Measurements from ENCODE around the gene HMOX1.
"Not testable (repeated sequence)": the region's sequence is repeated elsewhere in the genome, so short reads cannot be mapped to it uniquely, and the experiment has no call there.

The HMOX1 gene

GRCh38 chr22:35434061-35434710, 53.3 kb downstream of the HMOX1 start:
- DNase-seq (ENCODE audit: low read depth in 2 of 2): no peak

- no peak for DNase-seq (ENCODE audit: low read depth in 2 of 2)
These were observed 54.4 kb downstream of the HMOX1 start for GRCh38 chr22:35435201-35435740.

GRCh38 chr22:35436421-35436820, 55.5 kb downstream of the HMOX1 start:
- DNase-seq (ENCODE audit: low read depth in 2 of 2): no peak

- DNase-seq (ENCODE audit: low read depth in 2 of 2): no peak
These were observed 56.2 kb downstream of the HMOX1 start for GRCh38 chr22:35437049-35437448.

- DNase-seq (ENCODE audit: low read depth in 2 of 2): not testable (repeated sequence)
These were observed 57.9 kb downstream of the HMOX1 start for GRCh38 chr22:35438673-35439364.

GRCh38 chr22:35439365-35439717, 58.4 kb downstream of the HMOX1 start:
- no peak for DNase-seq (ENCODE audit: low read depth in 2 of 2)

GRCh38 chr22:35440129-35440528, 59.2 kb downstream of the HMOX1 start:
- no peak for DNase-seq (ENCODE audit: low read depth in 2 of 2)

- DNase-seq (ENCODE audit: low read depth in 2 of 2): no peak
These were observed 60.7 kb downstream of the HMOX1 start for GRCh38 chr22:35441489-35442100.

GRCh38 chr22:35442471-35442870, 61.6 kb downstream of the HMOX1 start:
- DNase-seq (ENCODE audit: low read depth in 2 of 2): no peak

- no peak for DNase-seq (ENCODE audit: low read depth in 2 of 2)
These were observed 62.4 kb downstream of the HMOX1 start for GRCh38 chr22:35443338-35443737.
